Esophagus muscularis mucosa (tissue), 4 donors: ENCODE measurements around the gene SYT6. TPM values are rescaled to one million over a fixed set of nuclear protein-coding genes. Genes with fewer than 3 reads are reported as not detected.

ENCODE experiments used
- DNase-seq: peaks from one replicate; pipeline ENCODE4 v3.0.0-alpha.2; 2017; ENCODE audit errors: extremely low spot score
- H3K27ac ChIP-seq, 4 donors: fragments of 200-600 bp; sonication (generic); replicated peaks in 1 of 4; 1 replicate in 3 of 4; 2 replicates in 1 of 4; pipeline ENCODE4 v1.5.1; 2016 to 2019; ENCODE audit warnings: mild to moderate bottlenecking in 1 of 4
- H3K27me3 ChIP-seq, 4 donors: fragments of 200-600 bp; sonication (generic); one replicate each; pipeline versions ENCODE4 v1.5.1 to v1.6.0; 2016 to 2019
- H3K36me3 ChIP-seq, 4 donors: fragments of 200-600 bp; sonication (generic); one replicate each; pipeline ENCODE4 v1.5.1; 2016 to 2019
- H3K4me1 ChIP-seq, 4 donors: fragments of 200-600 bp; sonication (generic); one replicate each; pipeline ENCODE4 v1.5.1; 2016 to 2019
- H3K4me3 ChIP-seq, 4 donors: fragments of 200-600 bp; sonication (generic); 1 replicate in 2 of 4; 2 replicates in 2 of 4; pipeline ENCODE4 v1.5.1; 2016 to 2019; ENCODE audit warnings: mild to moderate bottlenecking in 4 of 4, moderate library complexity in 1 of 4
- H3K9me3 ChIP-seq, 4 donors: fragments of 200-600 bp; sonication (generic); 1 replicate in 3 of 4; 2 replicates in 1 of 4; pipeline ENCODE4 v1.5.1; 2016 to 2019
- CTCF ChIP-seq, 3 experiments: fragments of 200-600 bp in 2 of 3; fragments of 450-650 bp in 1 of 3; sonication (generic) in 2 of 3; IDR thresholded peaks; one replicate each; pipeline ENCODE4 v1.5.1; 2017 to 2019; ENCODE audit warnings: antibody characterized with exemption in 3 of 3, mild to moderate bottlenecking in 2 of 3, moderate library complexity in 1 of 3
- EP300 ChIP-seq: sonication (generic); formaldehyde crosslinking; IDR thresholded peaks from one replicate; pipeline ENCODE4 v1.6.1; 2017; ENCODE audit warnings: antibody characterized with exemption
- POLR2A ChIP-seq: fragments of 450-650 bp; IDR thresholded peaks from one replicate; pipeline ENCODE4 v1.6.1; 2017; ENCODE audit warnings: antibody characterized with exemption, moderate library complexity, mild to moderate bottlenecking, low read depth
- POLR2AphosphoS5 ChIP-seq, 2 donors: sonication (generic); formaldehyde crosslinking; IDR thresholded peaks; one replicate each; pipeline ENCODE4 v1.6.1; 2017; ENCODE audit warnings: antibody characterized with exemption in 2 of 2
- WGBS: methylation state at CpG from one replicate; pipeline ENCODE4 v1.1.5; 2018; 5-methylcytosine and 5-hydroxymethylcytosine counted together
- intact Hi-C: fragments of 100-400 bp; cut with DNase I; formaldehyde crosslinking; loops from one replicate; pipeline ENCODE4 v1.15.1; 2023
- total RNA-seq, 4 donors: library from RNA; depleted of rRNA; stranded (reverse); fragments of >200 nt; gene quantifications; one replicate each; pipeline versions ENCODE4 v1.1.0 to v1.2.1, GENCODE V29; 2016

Gene SYT6
- total RNA-seq, 4 donors from 2014 or later: 0.06 to 0.83 TPM; not detected in 2

DNA sequence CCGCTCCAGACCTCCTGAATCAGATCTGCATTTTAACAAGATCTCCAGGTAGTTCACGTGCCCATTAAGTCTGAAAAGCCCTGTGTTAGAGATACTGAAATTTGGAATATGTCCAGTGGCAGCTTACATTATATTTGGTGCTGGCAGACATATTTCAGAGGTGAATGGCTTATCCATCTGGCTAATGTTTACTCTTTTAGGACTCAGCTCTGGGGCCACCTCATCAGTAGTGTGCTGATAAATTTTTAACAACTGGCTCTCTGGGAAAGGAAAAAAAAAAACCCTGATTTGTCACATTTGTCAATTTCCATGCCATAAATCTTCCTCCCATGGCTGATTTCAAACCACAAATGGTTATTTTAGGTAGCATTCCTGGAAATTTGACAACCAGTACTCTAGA is 25.3 kb upstream of the SYT6 start:
- intact Hi-C loops: no loop called here
- H3K4me3 ChIP-seq: no peak overlapping the region
- H3K27ac ChIP-seq: no peak overlapping the region
- no peaks in the 10 kb centered on the region for H3K27me3 ChIP-seq
- 76% methylated on average over 2 of the region's 2 CpGs for WGBS
- TF ChIP-seq POLR2A (no peak), CTCF (IDR thresholded peaks at IDR 0.05) (no peak), POLR2AphosphoS5 (IDR thresholded peaks at IDR 0.05) (no peak), EP300 (no peak)
- no peaks in the 10 kb centered on the region for H3K9me3 ChIP-seq
- H3K36me3 ChIP-seq: no peaks in the 10 kb centered on the region
- peaks cover 0 to 12% (median 8%) of the 10 kb centered on the region in 4 donors for H3K4me1 ChIP-seq
- DNase-seq: no peak

DNA sequence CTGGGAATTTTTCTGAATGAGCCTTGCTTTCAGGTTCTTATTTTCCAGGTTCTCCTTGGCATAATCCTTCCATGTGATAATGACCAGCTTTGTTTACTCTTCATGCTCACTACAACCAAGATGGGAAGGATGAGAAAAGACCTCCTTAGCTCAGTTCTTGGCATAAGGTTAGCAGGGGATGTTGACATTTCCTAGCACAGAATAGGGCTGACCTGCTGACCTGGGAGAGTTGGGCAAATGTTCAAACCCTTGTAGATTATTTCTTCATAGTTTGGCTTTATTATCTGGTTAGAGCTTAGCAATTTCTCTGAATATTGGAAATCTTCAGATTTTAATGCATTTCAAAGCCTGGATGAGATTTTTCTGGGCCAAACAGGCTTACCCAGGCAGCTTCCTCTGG is 23.6 kb upstream of the SYT6 start:
- H3K4me3 ChIP-seq: no peak overlapping the region
- no peaks in the 10 kb centered on the region for H3K9me3 ChIP-seq
- intact Hi-C loops: no loop called here
- DNase-seq: no peak
- H3K36me3 ChIP-seq: no peaks in the 10 kb centered on the region
- peaks cover 0 to 12% (median 8%) of the 10 kb centered on the region in 4 donors for H3K4me1 ChIP-seq
- no peak for TF ChIP-seq CTCF (IDR thresholded peaks at IDR 0.05)
- no peak for TF ChIP-seq POLR2A
- TF ChIP-seq EP300: no peak
- no peak for TF ChIP-seq POLR2AphosphoS5 (IDR thresholded peaks at IDR 0.05)
- no peaks in the 10 kb centered on the region for H3K27me3 ChIP-seq
- no peak overlapping the region for H3K27ac ChIP-seq

DNA sequence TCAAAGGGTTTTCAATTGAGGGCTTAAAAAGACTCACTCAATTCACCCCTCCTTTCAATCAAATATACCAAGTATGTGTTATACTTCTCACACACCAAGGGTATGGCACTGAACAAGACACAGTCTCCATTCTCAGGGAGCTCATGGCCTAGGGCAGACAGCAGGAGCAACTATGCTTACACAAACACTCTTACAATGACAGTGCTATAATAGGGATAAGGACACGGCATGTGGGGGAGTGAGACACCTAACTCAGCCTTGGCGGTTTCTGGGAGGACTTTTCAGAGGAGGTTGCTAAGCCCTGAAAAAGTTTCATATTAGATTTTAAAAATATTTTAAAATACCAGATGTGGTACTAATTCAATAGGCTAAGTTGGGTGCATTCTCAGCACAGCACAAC is 22.7 kb upstream of the SYT6 start:
- no peaks in the 10 kb centered on the region for H3K36me3 ChIP-seq
- peaks cover 0 to 12% (median 8%) of the 10 kb centered on the region in 4 donors for H3K4me1 ChIP-seq
- WGBS: 94% methylated on average over 2 of the region's 2 CpGs
- no peak overlapping the region for H3K4me3 ChIP-seq
- DNase-seq: no peak
- no peaks in the 10 kb centered on the region for H3K27me3 ChIP-seq
- no peaks in the 10 kb centered on the region for H3K9me3 ChIP-seq
- TF ChIP-seq EP300: no peak
- TF ChIP-seq CTCF (IDR thresholded peaks at IDR 0.05): no peak
- intact Hi-C loops: no loop called here
- no peak overlapping the region for H3K27ac ChIP-seq

DNA sequence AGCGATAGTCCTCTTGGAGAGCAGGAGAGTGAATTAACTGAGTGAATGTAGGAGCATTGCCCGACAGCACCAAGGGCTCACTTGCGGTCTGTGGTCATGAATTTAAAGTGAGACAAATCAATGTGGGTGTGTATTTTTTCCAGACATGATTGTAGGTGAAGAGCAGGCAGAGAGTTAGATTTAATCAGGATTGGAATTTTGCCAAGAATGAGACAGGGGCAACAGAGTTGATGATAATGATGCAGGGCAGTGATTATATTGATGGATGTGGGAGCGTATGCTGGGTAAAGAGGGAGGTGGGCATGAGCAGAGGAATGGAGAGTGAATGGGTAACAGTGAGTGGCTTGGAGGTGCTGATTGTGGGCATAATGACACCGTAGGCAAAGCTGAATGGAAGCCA is 20.0 kb upstream of the SYT6 start:
- 86% methylated on average over 5 of the region's 5 CpGs for WGBS
- Histone ChIP-seq H3K27ac (no peak overlapping the region), H3K9me3 (no peaks in the 10 kb centered on the region), H3K36me3 (no peaks in the 10 kb centered on the region), H3K4me1 (peaks cover 0 to 12% (median 8%) of the 10 kb centered on the region in 4 donors), H3K4me3 (no peak overlapping the region), H3K27me3 (no peaks in the 10 kb centered on the region)
- DNase-seq: no peak
- intact Hi-C loops: no loop called here
- TF ChIP-seq POLR2AphosphoS5 (IDR thresholded peaks at IDR 0.05): no peak
- TF ChIP-seq EP300: no peak
- TF ChIP-seq POLR2A: no peak
- TF ChIP-seq CTCF (IDR thresholded peaks at IDR 0.05): no peak

- H3K27me3 ChIP-seq: no peaks in the 10 kb centered on the region
- intact Hi-C loops: no loop called here
- no peaks in the 10 kb centered on the region for H3K9me3 ChIP-seq
- 79% methylated on average over 3 of the region's 3 CpGs for WGBS
- no peak for TF ChIP-seq POLR2A
- no peak for TF ChIP-seq POLR2AphosphoS5 (IDR thresholded peaks at IDR 0.05)
- no peak for TF ChIP-seq EP300
- no peak for TF ChIP-seq CTCF (IDR thresholded peaks at IDR 0.05)
- H3K4me3 ChIP-seq: no peak overlapping the region
- H3K36me3 ChIP-seq: no peaks in the 10 kb centered on the region
- H3K27ac ChIP-seq: no peak overlapping the region
- H3K4me1 ChIP-seq: no peaks in the 10 kb centered on the region
- DNase-seq: no peak
These were observed 15.8 kb upstream of the SYT6 start for GRCh38 chr1:114169509-114169908.
